NT2/D1 (cell line): Measurements from ENCODE around the gene SCAMP1.
"Not testable (repeated sequence)": the region's sequence is repeated elsewhere in the genome, so short reads cannot be mapped to it uniquely, and the experiment has no call there.

ENCODE experiments used
- DNase-seq: peaks from one replicate; pipeline ENCODE4 v3.0.0-alpha.2; 2011; ENCODE audit warnings: low read depth, low spot score
- H3K27me3 ChIP-seq: 2 replicates; pipeline ENCODE4 v1.6.0; 2011; ENCODE audit warnings: mild to moderate bottlenecking; ENCODE audit not compliant: insufficient read length, insufficient read depth
- H3K36me3 ChIP-seq: 2 replicates; pipeline ENCODE4 v1.6.1; 2011; ENCODE audit warnings: mild to moderate bottlenecking, low read length, mixed read lengths; ENCODE audit not compliant: insufficient read depth, insufficient read length
- H3K4me1 ChIP-seq: 2 replicates; pipeline ENCODE4 v1.5.1; 2011; ENCODE audit not compliant: insufficient read depth, insufficient read length
- H3K4me3 ChIP-seq: 2 replicates; pipeline ENCODE4 v1.5.1; 2011; ENCODE audit warnings: low read depth; ENCODE audit not compliant: insufficient read length
- H3K9ac ChIP-seq: 2 replicates; pipeline ENCODE4 v1.6.0; 2011; ENCODE audit warnings: low read depth; ENCODE audit not compliant: insufficient read length
- H3K9me3 ChIP-seq: 2 replicates; pipeline ENCODE4 v1.5.1; 2011; ENCODE audit warnings: mild to moderate bottlenecking, low read length; ENCODE audit not compliant: insufficient read depth
- SUZ12 ChIP-seq: IDR thresholded peaks from 2 replicates; pipeline ENCODE4 v1.6.1; 2011; ENCODE audit not compliant: insufficient read length, insufficient read depth; ENCODE audit errors: extremely low read depth
- YY1 ChIP-seq: IDR thresholded peaks from 2 replicates; pipeline ENCODE4 v1.6.1; 2011; ENCODE audit not compliant: insufficient read length, insufficient read depth
- ZNF274 ChIP-seq: IDR thresholded peaks from 2 replicates; pipeline ENCODE4 v1.6.1; 2011; ENCODE audit warnings: mild to moderate bottlenecking, low read depth, low read length

Gene SCAMP1

GRCh38 chr5:78430866-78431265 is 70.4 kb downstream of the SCAMP1 start:
- Histone ChIP-seq H3K36me3 (no peaks in the 10 kb centered on the region), H3K4me1 (no peaks in the 10 kb centered on the region), H3K4me3 (no peak overlapping the region), H3K9ac (no peak overlapping the region), H3K9me3 (no peaks in the 10 kb centered on the region), H3K27me3 (no peaks in the 10 kb centered on the region)
- no peak for DNase-seq
- no peak for TF ChIP-seq SUZ12
- no peak for TF ChIP-seq YY1
- TF ChIP-seq ZNF274, result no peak

DNA sequence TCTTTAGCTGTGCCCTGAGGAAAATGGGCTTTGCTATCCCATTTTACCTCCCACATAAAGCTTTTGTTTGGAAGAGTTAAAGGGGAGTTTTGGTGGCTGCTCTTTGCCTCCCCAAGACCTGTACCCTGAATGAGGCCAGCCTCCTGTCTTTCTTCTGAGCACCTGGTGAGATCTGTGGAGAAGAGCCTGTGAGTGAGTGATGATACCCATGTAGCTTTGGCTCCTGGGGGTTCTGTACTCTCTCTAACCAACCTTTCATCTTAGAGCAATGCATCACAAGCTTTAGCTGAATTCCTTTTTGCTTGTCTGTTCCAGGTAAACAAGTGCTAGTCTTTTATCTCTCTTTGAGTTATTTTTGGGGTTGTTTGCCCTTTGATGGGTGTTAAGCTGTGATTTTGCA is 73.6 kb downstream of the SCAMP1 start:
- no peak overlapping the region for H3K4me3 ChIP-seq
- no peaks in the 10 kb centered on the region for H3K36me3 ChIP-seq
- DNase-seq, result no peak
- no peaks in the 10 kb centered on the region for H3K27me3 ChIP-seq
- H3K9ac ChIP-seq, result no peak overlapping the region
- no peak for TF ChIP-seq SUZ12
- no peak for TF ChIP-seq ZNF274
- TF ChIP-seq YY1, result no peak
- H3K9me3 ChIP-seq, result no peaks in the 10 kb centered on the region
- no peaks in the 10 kb centered on the region for H3K4me1 ChIP-seq

- Histone ChIP-seq H3K4me1 (no peaks in the 10 kb centered on the region), H3K9ac (no peak overlapping the region), H3K27me3 (no peaks in the 10 kb centered on the region), H3K9me3 (no peaks in the 10 kb centered on the region), H3K36me3 (no peaks in the 10 kb centered on the region), H3K4me3 (no peak overlapping the region)
- no peak for DNase-seq
- TF ChIP-seq SUZ12, result no peak
- TF ChIP-seq YY1, result no peak
- TF ChIP-seq ZNF274, result no peak
Measured at GRCh38 chr5:78447775-78448424, 87.5 kb downstream of the SCAMP1 start.

DNA sequence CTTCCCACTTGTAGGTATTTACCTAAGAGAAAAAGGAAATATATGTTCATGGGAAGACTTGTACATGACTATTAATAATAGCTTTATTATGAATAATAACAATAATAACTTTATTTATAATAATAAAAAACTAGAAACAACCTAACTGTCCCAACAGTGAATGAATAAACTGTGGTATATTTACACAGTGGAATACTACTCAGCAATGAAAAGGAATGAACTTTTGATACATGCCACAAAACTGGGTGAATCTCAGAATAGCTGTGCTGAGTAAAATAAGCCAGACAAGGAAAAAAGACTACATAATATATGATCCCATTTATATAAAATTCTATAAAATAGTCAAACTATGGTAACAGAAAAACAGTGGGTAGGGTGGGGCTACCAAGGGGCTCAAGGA is 88.7 kb downstream of the SCAMP1 start:
- H3K36me3 ChIP-seq, result no peaks in the 10 kb centered on the region
- no peaks in the 10 kb centered on the region for H3K9me3 ChIP-seq
- no peaks in the 10 kb centered on the region for H3K27me3 ChIP-seq
- H3K4me3 ChIP-seq, result no peak overlapping the region
- DNase-seq, result no peak
- TF ChIP-seq ZNF274, result no peak
- TF ChIP-seq SUZ12, result no peak
- TF ChIP-seq YY1, result no peak
- H3K9ac ChIP-seq, result no peak overlapping the region
- no peaks in the 10 kb centered on the region for H3K4me1 ChIP-seq

GRCh38 chr5:78457507-78457906 is 97.1 kb downstream of the SCAMP1 start:
- H3K9ac ChIP-seq, result not testable (repeated sequence)

GRCh38 chr5:78458843-78459242 is 98.4 kb downstream of the SCAMP1 start:
- DNase-seq, result no peak
- Histone ChIP-seq H3K9me3 (no peaks in the 10 kb centered on the region), H3K9ac (no peak overlapping the region), H3K4me3 (no peak overlapping the region), H3K4me1 (no peaks in the 10 kb centered on the region), H3K36me3 (peaks cover 3% of the 10 kb centered on the region), H3K27me3 (no peaks in the 10 kb centered on the region)
- TF ChIP-seq ZNF274, result no peak
- no peak for TF ChIP-seq YY1
- no peak for TF ChIP-seq SUZ12

More at GRCh38 chr5:78457507-78457906, 97.1 kb downstream of the SCAMP1 start:
- H3K36me3 ChIP-seq, DNase-seq, H3K4me1 ChIP-seq, H3K27me3 ChIP-seq, H3K4me3 ChIP-seq, H3K9me3 ChIP-seq: not testable (repeated sequence)

- Histone ChIP-seq H3K4me3 (no peak overlapping the region), H3K4me1 (no peaks in the 10 kb centered on the region), H3K9me3 (no peaks in the 10 kb centered on the region), H3K36me3 (no peaks in the 10 kb centered on the region), H3K27me3 (no peaks in the 10 kb centered on the region), H3K9ac (no peak overlapping the region)
- TF ChIP-seq ZNF274 (no peak), YY1 (no peak), SUZ12 (no peak)
- DNase-seq, result no peak
Measured at GRCh38 chr5:78467140-78467539, 106.7 kb downstream of the SCAMP1 start.
